GM12875 (cell line): ENCODE measurements around the gene EFNA4.

Experiments
- H3K4me3 ChIP-seq: one replicate; pipeline ENCODE4 v1.5.1; 2011; ENCODE audit warnings: low read depth, low read length, control low read depth
- CTCF ChIP-seq: IDR thresholded peaks from 2 replicates; pipeline ENCODE4 v1.5.1; 2011; ENCODE audit warnings: low read depth, mild to moderate bottlenecking, control low read depth, inconsistent platforms, low read length, moderate library complexity, borderline replicate concordance; ENCODE audit not compliant: insufficient read depth

EFNA4 gene

DNA sequence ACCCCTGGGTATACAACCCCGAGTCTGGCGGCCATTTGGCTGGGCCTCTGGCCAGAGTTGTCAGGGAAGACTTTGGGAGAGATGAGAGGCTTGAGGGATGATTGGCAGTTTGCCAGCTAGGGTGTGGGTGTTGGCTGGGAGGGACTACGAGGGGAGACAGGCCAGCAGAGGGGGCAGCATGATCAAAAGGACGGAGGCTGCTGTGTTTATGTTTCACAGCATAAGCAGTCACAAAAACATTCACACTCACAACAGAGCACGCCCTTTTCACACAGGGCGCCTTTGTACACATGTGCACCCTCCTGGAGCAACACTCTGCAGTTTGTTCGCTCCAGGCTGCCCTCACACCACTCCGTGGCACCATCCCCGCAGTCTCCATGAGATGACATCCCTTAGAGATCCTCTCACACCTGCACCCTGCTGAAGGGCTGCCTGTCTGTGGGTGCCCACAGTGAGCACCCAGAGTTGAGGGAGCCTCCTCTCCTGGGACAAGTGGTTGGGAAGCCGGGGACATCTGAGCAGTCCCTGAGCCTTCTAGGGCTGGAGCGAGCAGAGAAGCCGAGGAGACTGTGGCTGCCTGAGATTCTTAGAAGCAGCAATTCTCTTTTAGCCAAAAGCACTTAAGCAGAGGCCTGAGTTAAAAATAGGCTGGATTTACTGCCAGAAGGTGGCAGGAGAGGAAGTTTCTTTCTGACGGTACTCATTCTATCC, 30.5 kb downstream of the EFNA4 start:
- peak; percentile 17; the same call in 1 of the 2 replicates for TF ChIP-seq CTCF
- H3K4me3 ChIP-seq: no peak overlapping the region

DNA sequence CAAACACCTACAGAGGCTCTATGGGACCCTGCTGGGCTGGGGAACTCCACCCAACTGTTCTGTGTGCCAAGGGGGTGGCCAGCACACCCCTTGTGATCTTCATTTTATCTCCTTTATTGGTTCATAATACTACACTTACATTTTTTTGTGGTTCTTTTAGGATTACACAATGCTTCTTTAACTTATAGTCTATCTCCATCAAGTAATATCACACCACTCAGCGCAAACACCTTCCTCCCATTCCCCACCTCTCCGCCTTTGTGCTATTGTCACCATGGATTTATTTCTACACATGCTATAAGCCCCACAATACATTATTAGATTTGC, 31.0 kb downstream of the EFNA4 start:
- H3K4me3 ChIP-seq: no peak overlapping the region
- TF ChIP-seq CTCF: no peak

DNA sequence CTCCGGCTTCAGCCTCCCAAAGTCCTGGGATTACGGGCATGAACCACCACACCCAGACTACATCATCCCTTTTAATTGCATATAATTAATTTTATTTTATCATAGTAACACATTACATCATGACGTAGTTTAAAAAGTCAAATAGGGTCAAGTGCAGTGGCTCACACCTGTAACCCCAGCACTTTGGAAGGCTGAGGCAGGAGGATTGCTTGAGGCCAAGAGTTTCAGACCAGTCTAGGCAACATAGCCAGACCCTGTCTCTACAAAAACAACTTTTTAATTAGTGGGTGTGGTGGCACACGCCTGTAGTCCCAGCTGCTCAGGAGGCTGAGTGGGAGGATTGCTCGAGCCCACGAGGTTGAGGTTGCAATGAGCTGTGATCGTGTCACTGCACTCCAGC, 35.8 kb downstream of the EFNA4 start:
- H3K4me3 ChIP-seq: no peak overlapping the region
- no peak for TF ChIP-seq CTCF

DNA sequence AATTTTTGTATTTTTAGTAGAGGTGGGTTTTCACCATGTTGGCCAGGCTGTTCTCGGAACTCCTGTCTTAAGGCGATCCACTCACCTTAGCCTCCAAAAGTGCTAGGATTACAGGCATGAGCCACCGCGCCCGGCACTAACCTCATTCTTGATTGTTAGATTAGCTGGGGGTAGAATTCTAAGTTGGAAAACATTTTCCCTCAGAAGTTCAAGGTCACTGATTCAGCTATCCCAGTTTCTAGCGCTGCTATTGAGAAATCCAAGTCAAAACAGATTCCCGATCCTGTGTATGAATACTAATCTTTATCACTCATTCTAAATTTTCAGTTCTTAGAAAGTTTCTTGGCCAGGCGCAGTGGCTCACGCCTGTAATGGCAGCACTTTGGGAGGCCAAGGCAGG, 39.8 kb downstream of the EFNA4 start:
- no peak for TF ChIP-seq CTCF

GRCh38 chr1:155104605-155105534, 41.3 kb downstream of the EFNA4 start:
- no peak for TF ChIP-seq CTCF
- H3K4me3 ChIP-seq: no peak overlapping the region

More for the DNA sequence above, 39.8 kb downstream of the EFNA4 start:
- H3K4me3 ChIP-seq: no peak overlapping the region

DNA sequence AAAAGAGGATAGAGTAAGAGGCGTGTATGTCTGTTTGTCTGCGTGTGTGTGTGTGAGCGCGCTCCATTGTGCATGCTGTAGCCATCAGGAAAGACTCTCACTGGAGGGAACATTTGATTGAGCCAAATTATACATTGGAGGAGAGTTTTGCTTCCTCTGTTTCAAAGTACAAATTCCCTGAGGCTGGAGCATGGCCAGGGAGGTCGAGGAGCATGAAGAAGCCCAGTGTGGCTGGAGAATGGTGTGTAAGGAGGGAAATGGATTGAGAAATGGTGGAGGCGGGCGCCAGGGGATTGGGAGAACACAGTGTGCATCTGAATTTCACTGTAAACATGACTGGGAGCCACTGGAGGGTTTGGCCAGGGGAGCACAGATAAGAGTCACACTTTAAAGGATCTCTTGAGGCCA, 42.1 kb downstream of the EFNA4 start:
- TF ChIP-seq CTCF: no peak

More for the DNA sequence above, 42.1 kb downstream of the EFNA4 start:
- no peak overlapping the region for H3K4me3 ChIP-seq
